Fibroblast of skin of left biceps (primary cell): ENCODE results near the gene SNORC.

Experiments
- DNase-seq, 2 experiments: peaks; one replicate each; pipeline ENCODE4 v3.0.0-alpha.2; 2013; ENCODE audit warnings: low read depth in 2 of 2

Gene SNORC

GRCh38 chr2:232882505-232883115, 12.5 kb downstream of the SNORC start:
- DNase-seq = no peak

DNA sequence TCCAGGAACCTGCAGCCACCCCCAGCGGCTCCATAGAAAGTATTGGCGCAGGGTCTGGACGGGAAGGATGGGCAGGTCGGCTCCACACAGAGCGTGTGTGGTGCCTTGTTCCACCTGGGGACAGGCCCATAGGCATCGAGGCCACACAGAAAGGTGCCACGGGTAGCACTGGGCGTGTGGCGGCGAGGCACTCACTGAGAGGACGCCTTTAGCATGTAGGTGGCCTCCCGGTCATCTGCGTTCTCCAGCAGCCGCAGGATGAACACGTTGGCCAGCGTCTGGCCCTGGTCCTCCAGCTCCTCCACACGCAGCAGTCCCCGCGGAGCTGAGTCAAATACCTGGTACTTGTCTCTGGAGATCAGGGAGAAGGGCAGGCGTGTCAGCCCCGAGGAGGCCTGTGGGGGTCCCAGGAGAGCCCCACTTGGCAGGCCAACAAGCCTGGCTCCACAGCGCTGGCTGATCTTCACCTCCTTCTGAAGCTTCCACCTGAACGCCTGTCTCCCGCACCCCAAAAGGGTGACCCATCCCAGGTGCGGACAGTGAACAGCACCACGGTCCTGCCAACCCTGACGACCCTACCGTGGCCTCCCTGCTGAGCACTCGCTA, 13.2 kb downstream of the SNORC start:
- no peak for DNase-seq

DNA sequence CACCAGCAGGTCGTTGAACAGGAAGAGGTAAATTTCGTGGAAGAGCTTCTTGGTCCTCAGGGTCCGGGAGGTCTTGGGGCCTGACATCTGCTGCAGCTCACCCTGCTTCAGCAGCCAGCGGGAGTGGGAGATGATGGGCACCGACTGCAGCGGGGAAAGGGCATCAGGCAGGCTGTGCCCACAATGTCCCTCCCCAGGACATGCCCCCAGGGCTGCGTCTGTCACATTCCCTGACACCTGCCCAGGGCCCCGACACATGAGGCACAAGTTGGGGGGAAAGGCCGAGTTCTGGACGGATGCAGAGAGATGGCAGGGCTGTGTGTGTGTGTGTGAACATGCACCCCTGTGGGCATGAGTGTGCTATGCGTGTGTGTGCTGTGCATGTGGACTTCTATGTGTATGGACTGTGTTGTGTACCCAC, 13.9 kb downstream of the SNORC start:
- no peak for DNase-seq

DNA sequence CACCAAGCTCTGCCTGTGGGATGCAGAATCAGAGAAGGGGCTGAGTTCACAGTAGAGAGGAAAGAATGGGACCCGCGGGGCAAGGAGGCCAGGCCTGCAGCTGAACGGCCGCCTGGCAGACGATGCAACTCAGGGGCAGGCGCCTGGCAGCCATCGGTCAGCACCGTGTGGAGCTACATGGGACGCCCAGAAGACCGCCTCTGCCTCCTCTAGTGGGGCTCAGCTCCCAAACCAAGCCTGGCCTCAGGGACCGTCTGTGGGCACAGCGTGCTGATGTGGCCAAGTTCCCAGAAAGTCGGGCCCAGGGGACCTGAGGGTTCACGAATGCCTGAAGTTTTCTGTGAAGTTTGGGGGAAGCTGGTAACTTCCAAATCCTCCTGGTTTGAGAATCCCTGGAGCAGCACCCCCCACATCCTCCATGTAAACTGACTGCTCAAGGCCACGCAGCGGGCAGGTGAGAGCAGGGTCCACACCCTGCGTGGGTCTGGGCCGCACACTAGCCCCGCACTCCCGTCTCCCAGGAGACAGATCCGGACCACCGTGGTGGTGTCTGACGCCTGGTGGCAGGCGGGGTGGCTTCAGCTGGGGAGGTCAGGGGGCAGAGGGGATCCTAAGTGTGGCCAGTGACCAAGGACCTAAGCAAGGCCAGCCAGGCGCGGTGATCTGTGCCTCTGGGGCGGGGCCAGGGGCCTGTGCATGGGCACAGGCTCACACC, 14.6 kb downstream of the SNORC start:
- DNase-seq = no peak

DNA sequence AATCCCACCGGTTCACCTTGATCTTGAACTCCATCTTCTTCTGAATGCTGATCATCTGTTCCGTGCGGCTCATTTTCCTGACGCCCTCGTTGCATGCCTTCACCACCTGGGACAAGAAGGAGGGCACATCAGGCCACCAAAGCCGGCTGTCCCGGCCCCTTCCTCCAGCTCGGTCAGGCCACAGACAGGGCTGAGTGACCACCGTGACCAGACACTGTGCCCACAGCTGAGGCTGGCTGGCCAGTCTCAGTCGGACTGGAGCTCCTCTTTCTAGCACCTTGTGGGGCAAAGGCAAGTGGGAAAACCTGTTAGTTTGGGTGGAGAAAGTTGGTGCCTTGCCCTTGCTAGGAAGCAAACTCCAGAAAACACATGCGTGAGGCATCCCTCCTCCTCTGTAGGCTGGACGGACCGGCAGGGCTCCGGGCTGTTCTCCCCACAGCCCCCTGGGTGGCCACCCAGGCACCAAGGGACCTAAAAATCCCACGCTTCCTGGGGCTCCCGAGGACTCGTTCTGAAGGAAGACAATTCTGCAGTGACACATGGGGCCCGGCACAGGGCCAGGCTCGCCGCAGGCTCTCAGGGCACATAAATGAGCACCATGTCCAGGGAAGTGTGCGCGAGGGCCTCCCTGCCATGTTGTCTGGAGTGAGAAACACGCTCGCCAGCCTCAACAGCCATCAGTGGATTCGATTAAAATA, 15.3 kb downstream of the SNORC start:
- DNase-seq = no peak

DNA sequence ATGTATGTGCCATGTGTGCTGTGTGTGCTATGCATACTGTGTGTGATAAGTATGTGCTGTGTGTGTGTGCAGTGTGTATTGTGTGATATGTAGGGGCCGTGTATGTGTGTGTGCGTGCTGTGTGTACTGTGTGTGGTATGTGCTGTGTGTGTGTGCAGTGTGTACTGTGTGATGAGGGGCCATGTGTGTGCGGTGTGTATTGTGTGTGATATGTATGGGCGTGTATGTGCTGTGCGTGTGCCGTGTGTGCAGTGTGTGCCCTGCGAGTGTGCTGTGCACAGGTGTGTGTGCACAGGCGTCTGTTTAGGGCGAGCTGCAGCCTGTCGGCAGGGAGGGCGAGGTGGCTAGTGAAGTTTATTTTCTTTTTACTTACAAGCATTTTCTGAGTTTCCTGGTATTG, 16.1 kb downstream of the SNORC start:
- DNase-seq = no peak

GRCh38 chr2:232886632-232887031, 16.6 kb downstream of the SNORC start:
- DNase-seq = no peak

DNA sequence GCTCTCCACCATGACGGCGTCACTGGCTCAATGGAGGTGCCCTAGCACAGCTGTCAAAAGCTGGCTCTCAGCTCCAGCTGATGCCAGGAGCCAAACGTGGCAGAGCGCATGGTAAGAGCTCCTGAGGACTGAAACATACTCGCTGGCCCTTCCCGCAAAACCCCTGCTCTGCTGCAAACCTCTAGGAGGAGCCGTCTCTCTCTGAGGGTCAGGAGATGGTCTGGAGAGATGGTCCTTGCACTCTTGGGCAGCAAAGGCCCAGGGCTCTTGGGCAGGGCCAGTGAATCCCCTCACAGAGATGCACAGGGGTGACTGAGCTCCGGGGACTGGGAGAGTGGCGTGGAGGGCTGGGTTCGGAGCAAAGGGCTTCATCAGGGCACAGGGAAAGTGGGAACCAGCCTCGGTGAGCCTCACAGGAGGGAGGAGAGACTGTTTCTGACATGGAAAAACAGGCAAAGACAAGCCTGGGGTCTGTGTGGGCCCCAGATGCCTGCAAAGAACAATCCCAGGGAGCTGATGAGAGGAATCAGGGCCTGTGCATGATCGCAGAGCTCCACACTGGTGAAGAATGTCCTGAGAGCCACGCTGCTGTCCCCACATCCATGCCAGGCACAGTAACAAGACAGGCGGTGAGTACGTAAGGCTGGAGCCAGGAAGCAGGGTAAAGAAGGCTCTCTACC, 17.2 kb downstream of the SNORC start:
- DNase-seq = no peak

DNA sequence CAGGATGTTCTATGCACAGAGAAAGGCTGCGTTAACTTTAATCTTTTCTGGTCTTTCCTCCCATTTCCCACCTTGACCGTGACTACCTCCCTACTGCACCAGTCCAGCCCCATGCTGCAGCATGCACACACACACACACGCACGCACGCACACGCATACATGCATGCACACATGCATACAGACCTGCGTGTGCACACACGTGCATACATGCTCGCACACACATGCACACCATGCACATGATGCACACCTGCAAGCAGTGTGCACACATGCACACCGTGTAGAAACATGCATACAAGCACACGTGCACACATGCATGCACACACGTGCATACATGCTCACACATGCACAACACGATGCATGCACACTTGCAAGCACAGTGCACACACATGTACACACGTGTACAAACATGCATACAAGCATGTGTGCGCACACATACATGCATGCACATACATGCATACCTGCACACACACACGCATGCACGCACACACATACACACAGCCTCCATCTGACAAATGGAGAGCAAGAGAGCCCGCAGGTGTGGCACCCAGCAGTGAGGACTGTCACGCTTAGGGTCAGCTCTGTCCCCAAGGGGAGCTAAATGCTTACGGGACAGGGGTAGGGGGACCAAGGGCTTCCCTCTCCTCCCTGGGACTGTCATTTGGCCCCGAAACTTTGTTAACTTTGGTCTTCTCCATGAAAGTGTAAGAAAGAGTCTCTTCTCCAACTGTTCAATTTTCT, 18.2 kb downstream of the SNORC start:
- DNase-seq = no peak

- DNase-seq = no peak
Measured at GRCh38 chr2:232888839-232889529, 18.9 kb downstream of the SNORC start.

GRCh38 chr2:232889876-232890401, 19.9 kb downstream of the SNORC start:
- DNase-seq = no peak

- no peak for DNase-seq
Measured at GRCh38 chr2:232890536-232890895, 20.5 kb downstream of the SNORC start.

- DNase-seq = no peak
Measured at GRCh38 chr2:232890896-232891601, 21.0 kb downstream of the SNORC start.

DNA sequence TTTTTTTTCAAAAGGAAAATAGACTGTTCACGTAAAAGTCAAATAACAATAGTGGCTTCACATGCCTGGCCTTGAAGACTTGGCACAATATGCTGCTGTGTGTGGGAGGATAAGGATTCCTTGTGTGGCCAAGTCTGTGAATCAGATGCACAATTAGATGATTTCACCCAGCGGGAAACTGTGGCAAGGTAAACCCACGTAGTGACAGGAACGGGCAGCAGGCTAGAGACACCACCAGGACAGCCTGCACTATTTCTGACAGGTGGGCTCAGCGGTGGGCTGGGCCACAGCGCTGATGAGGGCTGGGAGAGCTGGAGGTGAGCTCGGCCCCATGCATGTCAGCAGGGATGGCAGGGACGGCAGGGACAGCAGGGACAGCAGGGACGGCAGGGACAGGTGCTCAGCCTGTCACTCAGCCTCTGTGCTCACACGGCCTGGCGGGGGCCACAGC, 21.6 kb downstream of the SNORC start:
- DNase-seq = no peak

DNA sequence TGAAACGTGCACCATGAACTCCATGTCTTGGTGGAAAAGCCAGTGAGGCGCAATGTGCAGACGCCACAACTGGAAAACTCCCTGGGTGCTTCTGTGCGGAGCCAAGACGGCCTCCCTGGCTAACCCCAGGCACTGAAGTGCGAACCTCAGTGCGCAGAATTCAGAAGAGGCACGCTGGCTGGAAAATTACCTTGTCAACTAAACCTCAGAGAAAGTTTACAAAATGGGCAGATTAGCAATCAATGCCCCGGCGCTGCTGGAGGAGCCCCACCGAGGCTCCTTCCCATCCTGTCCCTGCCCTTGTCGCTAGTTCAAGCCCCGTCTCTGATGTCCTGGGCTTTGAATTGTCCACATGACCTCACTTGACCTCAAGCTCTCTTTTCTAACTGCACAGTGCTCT, 22.2 kb downstream of the SNORC start:
- DNase-seq = no peak

GRCh38 chr2:232892843-232893242, 22.8 kb downstream of the SNORC start:
- no peak for DNase-seq

DNA sequence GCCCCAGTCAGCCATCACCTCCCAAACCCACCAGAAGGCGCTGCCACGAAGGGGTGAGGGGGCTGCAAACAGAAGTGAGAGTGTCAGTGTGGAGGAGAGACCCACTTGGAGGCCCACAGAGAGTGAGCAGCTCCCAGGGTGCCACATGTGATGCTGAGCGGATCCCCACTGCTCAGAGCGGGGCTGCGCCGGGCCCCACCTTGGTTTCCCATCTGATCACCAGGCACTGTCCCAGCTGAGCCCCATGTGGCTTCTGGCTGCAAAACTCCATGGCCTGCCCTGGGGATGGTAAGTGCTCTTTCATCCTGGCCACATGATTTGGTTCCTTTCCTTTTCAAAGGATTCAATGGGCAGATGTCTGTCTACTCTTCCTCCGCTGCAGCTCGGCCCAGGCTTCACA, 23.8 kb downstream of the SNORC start:
- no peak for DNase-seq

GRCh38 chr2:232894251-232894650, 24.2 kb downstream of the SNORC start:
- DNase-seq = no peak

- no peak for DNase-seq
Measured at GRCh38 chr2:232894746-232895145, 24.7 kb downstream of the SNORC start.

DNA sequence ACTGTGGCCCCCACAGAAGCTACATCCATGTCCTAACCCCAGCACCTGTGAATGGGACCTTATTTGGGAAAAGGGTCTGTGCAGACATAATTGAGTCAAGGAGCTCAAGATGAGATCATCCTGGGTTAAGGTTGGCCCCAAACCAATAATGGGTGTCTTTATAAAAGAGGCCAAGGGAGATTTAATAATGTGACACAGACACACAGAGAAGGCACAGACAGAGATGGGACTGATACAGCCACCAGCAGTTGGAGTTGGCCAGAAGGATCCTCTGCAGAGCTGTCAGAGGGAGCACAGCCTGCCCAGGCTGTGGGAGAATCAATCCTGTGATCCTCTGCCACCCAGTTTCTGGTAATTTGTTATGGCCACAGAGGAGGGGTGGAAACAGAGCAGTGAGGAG, 26.0 kb downstream of the SNORC start:
- DNase-seq = no peak
